GM12873 (cell line): ENCODE results near the gene PLCH1.

Source experiments
- CTCF ChIP-seq: IDR thresholded peaks from 2 replicates; pipeline ENCODE4 v1.5.1; 2012; ENCODE audit warnings: low read depth, mild to moderate bottlenecking, moderate library complexity, low read length, control low read depth; ENCODE audit not compliant: insufficient read depth; ENCODE audit errors: missing control alignments

PLCH1 gene

GRCh38 chr3:155441026-155441425, 303.8 kb downstream of the PLCH1 start:
- no peak for TF ChIP-seq CTCF

- TF ChIP-seq CTCF, result no peak
Measured at GRCh38 chr3:155435821-155436220, 309.1 kb downstream of the PLCH1 start.

GRCh38 chr3:155431856-155432570, 312.9 kb downstream of the PLCH1 start:
- TF ChIP-seq CTCF, result no peak

GRCh38 chr3:155428563-155428962, 316.3 kb downstream of the PLCH1 start:
- TF ChIP-seq CTCF, result no peak

- no peak for TF ChIP-seq CTCF
Measured at GRCh38 chr3:155426524-155427230, 318.2 kb downstream of the PLCH1 start.

DNA sequence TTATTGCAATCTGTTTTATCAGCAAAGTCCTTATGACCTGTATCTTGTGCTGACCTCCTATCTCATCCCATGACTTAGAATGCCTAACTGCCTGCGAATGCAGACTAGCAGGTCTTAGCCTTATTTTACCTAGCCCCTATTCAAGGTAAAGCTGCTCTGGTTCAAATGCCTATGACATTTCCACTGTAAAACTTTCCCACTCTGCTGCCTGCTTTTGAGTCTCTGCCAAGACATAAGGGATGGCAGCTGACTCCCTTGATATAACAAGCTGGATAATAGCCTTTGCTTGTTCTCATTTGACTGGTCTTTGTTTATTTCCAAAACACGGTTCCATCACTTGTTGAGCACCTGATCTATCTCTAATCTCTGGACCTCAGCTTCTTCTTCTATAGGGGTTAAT, 319.5 kb downstream of the PLCH1 start:
- TF ChIP-seq CTCF, result no peak

GRCh38 chr3:155424323-155424710, 320.6 kb downstream of the PLCH1 start:
- no peak for TF ChIP-seq CTCF
